Measurements from ENCODE around the gene POC5.

- TF ChIP-seq, protein P1, sequence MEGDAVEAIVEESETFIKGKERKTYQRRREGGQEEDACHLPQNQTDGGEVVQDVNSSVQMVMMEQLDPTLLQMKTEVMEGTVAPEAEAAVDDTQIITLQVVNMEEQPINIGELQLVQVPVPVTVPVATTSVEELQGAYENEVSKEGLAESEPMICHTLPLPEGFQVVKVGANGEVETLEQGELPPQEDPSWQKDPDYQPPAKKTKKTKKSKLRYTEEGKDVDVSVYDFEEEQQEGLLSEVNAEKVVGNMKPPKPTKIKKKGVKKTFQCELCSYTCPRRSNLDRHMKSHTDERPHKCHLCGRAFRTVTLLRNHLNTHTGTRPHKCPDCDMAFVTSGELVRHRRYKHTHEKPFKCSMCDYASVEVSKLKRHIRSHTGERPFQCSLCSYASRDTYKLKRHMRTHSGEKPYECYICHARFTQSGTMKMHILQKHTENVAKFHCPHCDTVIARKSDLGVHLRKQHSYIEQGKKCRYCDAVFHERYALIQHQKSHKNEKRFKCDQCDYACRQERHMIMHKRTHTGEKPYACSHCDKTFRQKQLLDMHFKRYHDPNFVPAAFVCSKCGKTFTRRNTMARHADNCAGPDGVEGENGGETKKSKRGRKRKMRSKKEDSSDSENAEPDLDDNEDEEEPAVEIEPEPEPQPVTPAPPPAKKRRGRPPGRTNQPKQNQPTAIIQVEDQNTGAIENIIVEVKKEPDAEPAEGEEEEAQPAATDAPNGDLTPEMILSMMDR (IDR thresholded peaks at IDR 0.05 in 2 of 3, conservative IDR thresholded peaks at IDR 0.05 in 1 of 3; ENCODE audit: borderline replicate concordance in 1 of 3, insufficient read depth in 1 of 3, low read depth in 2 of 3, low read length in 2 of 3): no peak
- TF ChIP-seq YY1 (IDR thresholded peaks at IDR 0.05; ENCODE audit: extremely low read depth, insufficient replicate concordance, low read depth, low read length): no peak
- no peak for TF ChIP-seq SIN3A (IDR thresholded peaks at IDR 0.05; ENCODE audit: low read depth)
- TF ChIP-seq TCF7L2 (IDR thresholded peaks at IDR 0.05; ENCODE audit: borderline replicate concordance, extremely low read depth, insufficient read depth, insufficient read length): no peak
- no peak for TF ChIP-seq POLR2A (IDR thresholded peaks at IDR 0.05; ENCODE audit: borderline replicate concordance, extremely low read depth, insufficient read depth, insufficient read length)
- TF ChIP-seq POLR2AphosphoS5 (IDR thresholded peaks at IDR 0.05; ENCODE audit: low read depth, low read length): no peak
- TF ChIP-seq, protein P2, sequence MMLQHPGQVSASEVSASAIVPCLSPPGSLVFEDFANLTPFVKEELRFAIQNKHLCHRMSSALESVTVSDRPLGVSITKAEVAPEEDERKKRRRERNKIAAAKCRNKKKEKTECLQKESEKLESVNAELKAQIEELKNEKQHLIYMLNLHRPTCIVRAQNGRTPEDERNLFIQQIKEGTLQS (IDR thresholded peaks at IDR 0.05): no peak
- TF ChIP-seq SP1 (IDR thresholded peaks at IDR 0.05; ENCODE audit: low read depth): no peak
These were observed 65.5 kb downstream of the POC5 start for GRCh38 chr5:75651575-75652238.
